Colonic mucosa (tissue), 4 donors: ENCODE measurements around the gene AKR1E2. TPM values are rescaled to one million over a fixed set of nuclear protein-coding genes. Genes with fewer than 3 reads are reported as not detected.

Experiments used
- DNase-seq: peaks from one replicate; pipeline ENCODE4 v3.0.0-alpha.2; 2020
- H3K27ac ChIP-seq: fragments of 200-600 bp; one replicate; pipeline ENCODE4 v1.8.0; 2021
- H3K27me3 ChIP-seq: fragments of 200-600 bp; one replicate; pipeline ENCODE4 v1.8.0; 2021
- H3K36me3 ChIP-seq: fragments of 200-600 bp; one replicate; pipeline ENCODE4 v1.8.0; 2021
- H3K4me1 ChIP-seq: fragments of 200-600 bp; one replicate; pipeline ENCODE4 v1.8.0; 2021; ENCODE audit warnings: mild to moderate bottlenecking
- H3K4me3 ChIP-seq: fragments of 200-600 bp; one replicate; pipeline ENCODE4 v1.8.0; 2021
- H3K9ac ChIP-seq, 2 donors: one replicate each; pipeline ENCODE4 v1.7.0; 2013; ENCODE audit warnings: control low read depth in 2 of 2, low read depth in 2 of 2, low read length in 2 of 2
- H3K9me3 ChIP-seq: fragments of 200-600 bp; one replicate; pipeline ENCODE4 v1.8.0; 2021
- intact Hi-C: fragments of 100-400 bp; cut with DNase I; formaldehyde crosslinking; loops from one replicate; pipeline ENCODE4 v1.14.1; 2022
- total RNA-seq, 2 donors: library from RNA; stranded (reverse); fragmentation: NEBNext Ultra II Directional in 1 of 2; extraction: Animal tissue kit (Norgen Biotek cat#: 25700) in 1 of 2; gene quantifications; one replicate each; pipeline ENCODE4 v1.2.1, GENCODE V29; 2021
- TF ChIP-seq, protein P1 (sequence below): fragments of 200-600 bp; IDR thresholded peaks from one replicate; pipeline ENCODE4 v1.8.0; 2022; ENCODE audit warnings: antibody characterized with exemption, mild to moderate bottlenecking
- donor health status: healthy.
- donor health status: DM: no; HTN: no; CAD: no.
- donor health status: DM: no; HTN: no; CAD: no.

AKR1E2 gene
- total RNA-seq, 2 donors from 2014 or later: 8.6 to 16.3 TPM

DNA sequence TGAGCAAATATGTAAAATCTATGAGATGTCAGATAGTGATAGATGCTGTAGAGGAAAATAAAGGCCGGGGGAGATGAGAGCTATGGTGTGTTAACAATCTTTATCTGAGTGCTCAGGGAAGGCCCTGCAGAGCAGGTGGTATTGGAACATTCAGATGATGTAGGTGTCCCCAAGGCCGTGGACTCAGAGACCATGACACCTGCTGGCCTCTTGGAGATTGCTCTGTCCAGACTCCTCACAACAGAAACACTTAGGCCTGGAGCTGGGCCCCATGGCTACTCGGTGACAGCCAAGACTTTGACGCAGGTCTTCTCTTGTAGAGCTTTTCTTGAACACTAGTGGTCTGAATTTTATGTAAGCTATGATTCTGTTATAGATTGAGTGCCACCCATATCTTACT is 13.3 kb downstream of the AKR1E2 start:
- Histone ChIP-seq H3K36me3 (no peaks in the 10 kb centered on the region), H3K27me3 (no peaks in the 10 kb centered on the region), H3K27ac (no peak overlapping the region), H3K9ac (no peak overlapping the region), H3K9me3 (no peaks in the 10 kb centered on the region), H3K4me1 (no peaks in the 10 kb centered on the region), H3K4me3 (no peak overlapping the region)
- TF ChIP-seq, protein P1, sequence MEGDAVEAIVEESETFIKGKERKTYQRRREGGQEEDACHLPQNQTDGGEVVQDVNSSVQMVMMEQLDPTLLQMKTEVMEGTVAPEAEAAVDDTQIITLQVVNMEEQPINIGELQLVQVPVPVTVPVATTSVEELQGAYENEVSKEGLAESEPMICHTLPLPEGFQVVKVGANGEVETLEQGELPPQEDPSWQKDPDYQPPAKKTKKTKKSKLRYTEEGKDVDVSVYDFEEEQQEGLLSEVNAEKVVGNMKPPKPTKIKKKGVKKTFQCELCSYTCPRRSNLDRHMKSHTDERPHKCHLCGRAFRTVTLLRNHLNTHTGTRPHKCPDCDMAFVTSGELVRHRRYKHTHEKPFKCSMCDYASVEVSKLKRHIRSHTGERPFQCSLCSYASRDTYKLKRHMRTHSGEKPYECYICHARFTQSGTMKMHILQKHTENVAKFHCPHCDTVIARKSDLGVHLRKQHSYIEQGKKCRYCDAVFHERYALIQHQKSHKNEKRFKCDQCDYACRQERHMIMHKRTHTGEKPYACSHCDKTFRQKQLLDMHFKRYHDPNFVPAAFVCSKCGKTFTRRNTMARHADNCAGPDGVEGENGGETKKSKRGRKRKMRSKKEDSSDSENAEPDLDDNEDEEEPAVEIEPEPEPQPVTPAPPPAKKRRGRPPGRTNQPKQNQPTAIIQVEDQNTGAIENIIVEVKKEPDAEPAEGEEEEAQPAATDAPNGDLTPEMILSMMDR: no peak
- intact Hi-C loops: no loop called here
- no peak for DNase-seq

GRCh38 chr10:4840151-4840550 is 14.1 kb downstream of the AKR1E2 start:
- intact Hi-C loops: loop anchor here (10.0 kb wide), 1 partner anchor 545 kb away; no protein-coding TSS in a partner anchor

GRCh38 chr10:4843525-4844180 is 17.6 kb downstream of the AKR1E2 start:
- intact Hi-C loops: loop anchor here (10.0 kb wide), 1 partner anchor 541 kb away; no protein-coding TSS in a partner anchor
- H3K27me3 ChIP-seq: no peaks in the 10 kb centered on the region
- no peak overlapping the region for H3K9ac ChIP-seq
- DNase-seq: no peak
- H3K27ac ChIP-seq: no peak overlapping the region
- TF ChIP-seq, protein P1: no peak
- H3K36me3 ChIP-seq: no peaks in the 10 kb centered on the region
- H3K9me3 ChIP-seq: no peaks in the 10 kb centered on the region
- H3K4me1 ChIP-seq: no peaks in the 10 kb centered on the region
- H3K4me3 ChIP-seq: no peak overlapping the region

More at GRCh38 chr10:4840151-4840550, 14.1 kb downstream of the AKR1E2 start:
- Histone ChIP-seq H3K9me3 (no peaks in the 10 kb centered on the region), H3K4me1 (no peaks in the 10 kb centered on the region), H3K27me3 (no peaks in the 10 kb centered on the region), H3K36me3 (no peaks in the 10 kb centered on the region), H3K9ac (no peak overlapping the region), H3K4me3 (no peak overlapping the region), H3K27ac (no peak overlapping the region)
- DNase-seq: no peak
- TF ChIP-seq, protein P1: no peak

- no peak overlapping the region for H3K27ac ChIP-seq
- intact Hi-C loops: loop anchor here (10.0 kb wide), 1 partner anchor 540 kb away; no protein-coding TSS in a partner anchor
- no peaks in the 10 kb centered on the region for H3K4me1 ChIP-seq
- H3K4me3 ChIP-seq: no peak overlapping the region
- TF ChIP-seq, protein P1: no peak
- H3K9me3 ChIP-seq: no peaks in the 10 kb centered on the region
- no peaks in the 10 kb centered on the region for H3K36me3 ChIP-seq
- H3K27me3 ChIP-seq: no peaks in the 10 kb centered on the region
- DNase-seq: no peak
- H3K9ac ChIP-seq: no peak overlapping the region
Measured at GRCh38 chr10:4844864-4845263, 18.9 kb downstream of the AKR1E2 start.

DNA sequence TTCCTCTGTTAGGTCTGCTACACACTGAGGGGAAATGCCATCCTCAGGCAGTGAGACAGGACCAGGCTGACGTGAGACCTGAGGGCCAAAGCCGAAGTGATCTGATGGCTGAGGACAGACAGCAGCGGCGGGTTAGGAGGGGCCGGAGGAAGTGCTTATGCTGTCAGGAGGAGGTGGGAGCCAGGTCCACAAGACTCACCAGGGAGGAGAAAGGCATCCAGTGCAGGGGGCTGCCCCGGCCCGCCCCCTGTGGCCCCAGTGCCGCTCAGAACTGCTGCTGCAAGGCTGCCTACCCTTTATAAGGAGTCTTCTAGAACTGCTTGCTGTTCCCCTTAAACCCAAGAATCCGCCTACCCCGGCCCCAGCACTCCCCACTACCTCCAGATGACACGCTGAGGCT is 19.8 kb downstream of the AKR1E2 start:
- DNase-seq: no peak
- no peak overlapping the region for H3K4me3 ChIP-seq
- intact Hi-C loops: loop anchor here (10.0 kb wide), 1 partner anchor 539 kb away; no protein-coding TSS in a partner anchor
- TF ChIP-seq, protein P1: no peak
- no peaks in the 10 kb centered on the region for H3K9me3 ChIP-seq
- H3K4me1 ChIP-seq: no peaks in the 10 kb centered on the region
- no peak overlapping the region for H3K9ac ChIP-seq
- no peak overlapping the region for H3K27ac ChIP-seq
- no peaks in the 10 kb centered on the region for H3K36me3 ChIP-seq
- no peaks in the 10 kb centered on the region for H3K27me3 ChIP-seq
